ENCODE results near the gene KLHL10. TPM values are rescaled to one million over a fixed set of nuclear protein-coding genes. Genes with fewer than 3 reads are reported as not detected.

Gene KLHL10
- total RNA-seq, 1 experiment from 2014 or later, result not detected

- BruUV-seq (replicated peaks), result no TSS peak
- Histone ChIP-seq H3K9ac (ENCODE audit: low read length) (no peak overlapping the region), H3K79me2 (ENCODE audit: low read length) (peaks cover under 1% of the 10 kb centered on the region), H3K4me1 (ENCODE audit: insufficient read depth, low read length) (no peaks in the 10 kb centered on the region), H3K27me3 (ENCODE audit: low read length) (no peaks in the 10 kb centered on the region), H2AFZ (ENCODE audit: low read length) (no peak overlapping the region), H3F3A (ENCODE audit: low read length, unreplicated experiment) (no peaks in the 10 kb centered on the region), H4K20me1 (ENCODE audit: low read length) (no peaks in the 10 kb centered on the region), H3K4me3 (ENCODE audit: low read length) (no peak overlapping the region), H3K4me2 (ENCODE audit: low read length) (no peak overlapping the region), H3K36me3 (ENCODE audit: low read depth, low read length) (peaks cover 6% of the 10 kb centered on the region; the same call in 1 of the 2 replicates), H3K9me3 (ENCODE audit: low read length) (no peaks in the 10 kb centered on the region), H3K9me2 (replicated peaks; ENCODE audit: low read length) (no peaks in the 10 kb centered on the region), H3K27ac (ENCODE audit: low read length) (no peak overlapping the region)
- ATAC-seq (no peak), DNase-seq (no peak)
- CTCF ChIA-PET, result interaction anchor here (0.5 kb wide), 1 partner anchor 8 kb away, joined by 3 read pairs; no protein-coding TSS in a partner anchor
- POLR2A ChIA-PET (ENCODE audit: unreplicated experiment), result no interaction called here
- TF ChIP-seq CTCF (conservative IDR thresholded peaks at IDR 0.05; ENCODE audit: low read depth, low read length), result no peak
- no peak for TF ChIP-seq EZH2 (IDR thresholded peaks at IDR 0.05; ENCODE audit: low read length, unreplicated experiment)
- TF ChIP-seq EZH2phosphoT487 (IDR thresholded peaks at IDR 0.05; ENCODE audit: borderline replicate concordance, low read length), result no peak
- intact Hi-C loops (cut with micrococcal nuclease), result no loop called here
Observed at GRCh38 chr17:41870097-41870496, 32.5 kb downstream of the KLHL10 start.

GRCh38 chr17:41870627-41871026, 33.0 kb downstream of the KLHL10 start:
- no peak overlapping the region for H3K4me2 ChIP-seq (ENCODE audit: low read length)
- CTCF ChIA-PET, result interaction anchor here (0.5 kb wide), 1 partner anchor 8 kb away, joined by 3 read pairs; no protein-coding TSS in a partner anchor
- POLR2A ChIA-PET (ENCODE audit: unreplicated experiment), result no interaction called here
- H4K20me1 ChIP-seq (ENCODE audit: low read length), result no peaks in the 10 kb centered on the region
- intact Hi-C loops (cut with micrococcal nuclease), result no loop called here
- H3K27ac ChIP-seq (ENCODE audit: low read length), result no peak overlapping the region
- BruUV-seq (replicated peaks), result no TSS peak
- no peaks in the 10 kb centered on the region for H3K27me3 ChIP-seq (ENCODE audit: low read length)
- no peaks in the 10 kb centered on the region for H3K9me3 ChIP-seq (ENCODE audit: low read length)
- ATAC-seq (no peak), DNase-seq (no peak)
- no peak overlapping the region for H3K9ac ChIP-seq (ENCODE audit: low read length)
- H3K36me3 ChIP-seq (ENCODE audit: low read depth, low read length), result peaks cover 6% of the 10 kb centered on the region; the same call in 1 of the 2 replicates
- H3K4me3 ChIP-seq (ENCODE audit: low read length), result no peak overlapping the region
- no peaks in the 10 kb centered on the region for H3F3A ChIP-seq (ENCODE audit: low read length, unreplicated experiment)
- H3K79me2 ChIP-seq (ENCODE audit: low read length), result no peaks in the 10 kb centered on the region
- no peaks in the 10 kb centered on the region for H3K4me1 ChIP-seq (ENCODE audit: insufficient read depth, low read length)
- no peaks in the 10 kb centered on the region for H3K9me2 ChIP-seq (replicated peaks; ENCODE audit: low read length)
- H2AFZ ChIP-seq (ENCODE audit: low read length), result no peak overlapping the region
- TF ChIP-seq EZH2 (IDR thresholded peaks at IDR 0.05; ENCODE audit: low read length, unreplicated experiment) (no peak), CTCF (conservative IDR thresholded peaks at IDR 0.05; ENCODE audit: low read depth, low read length) (no peak), EZH2phosphoT487 (IDR thresholded peaks at IDR 0.05; ENCODE audit: borderline replicate concordance, low read length) (no peak)

GRCh38 chr17:41871789-41872188, 34.2 kb downstream of the KLHL10 start:
- Histone ChIP-seq H2AFZ (ENCODE audit: low read length) (no peak overlapping the region), H3K36me3 (ENCODE audit: low read depth, low read length) (peaks cover 6% of the 10 kb centered on the region; the same call in 1 of the 2 replicates), H3K4me3 (ENCODE audit: low read length) (no peak overlapping the region), H3K4me2 (ENCODE audit: low read length) (no peak overlapping the region), H3F3A (ENCODE audit: low read length, unreplicated experiment) (no peaks in the 10 kb centered on the region), H3K9ac (ENCODE audit: low read length) (no peak overlapping the region), H3K9me3 (ENCODE audit: low read length) (no peaks in the 10 kb centered on the region), H3K4me1 (ENCODE audit: insufficient read depth, low read length) (no peaks in the 10 kb centered on the region), H3K9me2 (replicated peaks; ENCODE audit: low read length) (no peaks in the 10 kb centered on the region), H3K27me3 (ENCODE audit: low read length) (no peaks in the 10 kb centered on the region), H4K20me1 (ENCODE audit: low read length) (no peaks in the 10 kb centered on the region), H3K27ac (ENCODE audit: low read length) (no peak overlapping the region), H3K79me2 (ENCODE audit: low read length) (no peaks in the 10 kb centered on the region)
- TF ChIP-seq EZH2phosphoT487 (IDR thresholded peaks at IDR 0.05; ENCODE audit: borderline replicate concordance, low read length) (no peak), CTCF (conservative IDR thresholded peaks at IDR 0.05; ENCODE audit: low read depth, low read length) (no peak), EZH2 (IDR thresholded peaks at IDR 0.05; ENCODE audit: low read length, unreplicated experiment) (no peak)
- ATAC-seq (no peak), DNase-seq (no peak)
- BruUV-seq (replicated peaks), result no TSS peak
- POLR2A ChIA-PET (ENCODE audit: unreplicated experiment), result no interaction called here
- CTCF ChIA-PET, result no interaction called here
- intact Hi-C loops (cut with micrococcal nuclease), result no loop called here

All from PC-3 (cell line).